Endothelial cell (in vitro differentiated cells): ENCODE data around the gene ADAMTSL4. TPM values are rescaled to one million over a fixed set of nuclear protein-coding genes. Genes with fewer than 3 reads are reported as not detected.

Experiments
- DNase-seq: peaks from one replicate; pipeline ENCODE4 v3.0.0; 2021; ENCODE audit warnings: low spot score
- H3K27ac Mint-ChIP-seq: one replicate; pipeline ENCODE4 v1.8.0; 2021; ENCODE audit warnings: mixed read lengths, inconsistent platforms; ENCODE audit not compliant: unreplicated experiment
- H3K27me3 Mint-ChIP-seq: one replicate; pipeline ENCODE4 v1.8.0; 2021; ENCODE audit warnings: mild to moderate bottlenecking, moderate library complexity, mixed read lengths, inconsistent platforms; ENCODE audit not compliant: unreplicated experiment
- H3K36me3 Mint-ChIP-seq: one replicate; pipeline ENCODE4 v1.8.0; 2021; ENCODE audit warnings: mild to moderate bottlenecking, low read depth, mixed read lengths, inconsistent platforms; ENCODE audit not compliant: unreplicated experiment
- H3K4me1 Mint-ChIP-seq: one replicate; pipeline ENCODE4 v1.8.0; 2021; ENCODE audit warnings: mild to moderate bottlenecking, mixed read lengths, inconsistent platforms; ENCODE audit not compliant: unreplicated experiment
- H3K4me3 Mint-ChIP-seq: one replicate; pipeline ENCODE4 v1.8.0; 2021; ENCODE audit warnings: mild to moderate bottlenecking, mixed read lengths, inconsistent platforms; ENCODE audit not compliant: unreplicated experiment
- H3K9me3 Mint-ChIP-seq: one replicate; pipeline ENCODE4 v1.8.0; 2021; ENCODE audit warnings: mixed read lengths, inconsistent platforms; ENCODE audit not compliant: unreplicated experiment
- total RNA-seq: library from RNA; stranded (reverse); fragmentation: NEBNext Ultra II Directional; extraction: Animal tissue kit (Norgen Biotek cat#: 25700); gene quantifications from one replicate; pipeline ENCODE4 v1.2.1, GENCODE V29; 2021; ENCODE audit not compliant: unreplicated experiment
- TF ChIP-seq, protein P1 (sequence below): fragments of 200-600 bp; sonication (generic); IDR thresholded peaks from one replicate; pipeline ENCODE4 v1.5.0; 2021; ENCODE audit warnings: antibody characterized with exemption; ENCODE audit not compliant: unreplicated experiment

Gene ADAMTSL4
- total RNA-seq, 1 donor from 2014 or later, result 0.36 TPM

- H3K4me1 Mint-ChIP-seq, result peaks cover 3% of the 10 kb centered on the region
- H3K27me3 Mint-ChIP-seq, result peaks cover 21% of the 10 kb centered on the region
- no peak overlapping the region for H3K27ac Mint-ChIP-seq
- no peak overlapping the region for H3K4me3 Mint-ChIP-seq
- TF ChIP-seq, protein P1, sequence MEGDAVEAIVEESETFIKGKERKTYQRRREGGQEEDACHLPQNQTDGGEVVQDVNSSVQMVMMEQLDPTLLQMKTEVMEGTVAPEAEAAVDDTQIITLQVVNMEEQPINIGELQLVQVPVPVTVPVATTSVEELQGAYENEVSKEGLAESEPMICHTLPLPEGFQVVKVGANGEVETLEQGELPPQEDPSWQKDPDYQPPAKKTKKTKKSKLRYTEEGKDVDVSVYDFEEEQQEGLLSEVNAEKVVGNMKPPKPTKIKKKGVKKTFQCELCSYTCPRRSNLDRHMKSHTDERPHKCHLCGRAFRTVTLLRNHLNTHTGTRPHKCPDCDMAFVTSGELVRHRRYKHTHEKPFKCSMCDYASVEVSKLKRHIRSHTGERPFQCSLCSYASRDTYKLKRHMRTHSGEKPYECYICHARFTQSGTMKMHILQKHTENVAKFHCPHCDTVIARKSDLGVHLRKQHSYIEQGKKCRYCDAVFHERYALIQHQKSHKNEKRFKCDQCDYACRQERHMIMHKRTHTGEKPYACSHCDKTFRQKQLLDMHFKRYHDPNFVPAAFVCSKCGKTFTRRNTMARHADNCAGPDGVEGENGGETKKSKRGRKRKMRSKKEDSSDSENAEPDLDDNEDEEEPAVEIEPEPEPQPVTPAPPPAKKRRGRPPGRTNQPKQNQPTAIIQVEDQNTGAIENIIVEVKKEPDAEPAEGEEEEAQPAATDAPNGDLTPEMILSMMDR, result no peak
- H3K9me3 Mint-ChIP-seq, result no peaks in the 10 kb centered on the region
- no peak for DNase-seq
- H3K36me3 Mint-ChIP-seq, result peaks cover 5% of the 10 kb centered on the region
Measured at GRCh38 chr1:150552128-150552910, 3.1 kb downstream of the ADAMTSL4 start.

DNA sequence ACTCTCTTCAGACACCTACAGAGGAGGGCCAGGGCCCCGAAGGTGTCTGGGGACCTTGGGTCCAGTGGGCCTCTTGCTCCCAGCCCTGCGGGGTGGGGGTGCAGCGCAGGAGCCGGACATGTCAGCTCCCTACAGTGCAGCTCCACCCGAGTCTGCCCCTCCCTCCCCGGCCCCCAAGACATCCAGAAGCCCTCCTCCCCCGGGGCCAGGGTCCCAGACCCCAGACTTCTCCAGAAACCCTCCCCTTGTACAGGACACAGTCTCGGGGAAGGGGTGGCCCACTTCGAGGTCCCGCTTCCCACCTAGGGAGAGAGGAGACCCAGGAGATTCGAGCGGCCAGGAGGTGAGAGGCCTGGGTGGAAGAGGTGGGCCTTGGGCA, 3.7 kb downstream of the ADAMTSL4 start:
- H3K36me3 Mint-ChIP-seq, result peaks cover 5% of the 10 kb centered on the region
- H3K4me1 Mint-ChIP-seq, result peaks cover 3% of the 10 kb centered on the region
- TF ChIP-seq, protein P1, result no peak
- H3K27ac Mint-ChIP-seq, result no peak overlapping the region
- peaks cover 24% of the 10 kb centered on the region for H3K27me3 Mint-ChIP-seq
- H3K9me3 Mint-ChIP-seq, result no peaks in the 10 kb centered on the region
- DNase-seq, result no peak
- H3K4me3 Mint-ChIP-seq, result no peak overlapping the region

- Mint-ChIP-seq H3K36me3 (peaks cover 5% of the 10 kb centered on the region), H3K4me3 (no peak overlapping the region), H3K9me3 (no peaks in the 10 kb centered on the region), H3K27ac (no peak overlapping the region), H3K4me1 (peaks cover 1% of the 10 kb centered on the region), H3K27me3 (peaks cover 22% of the 10 kb centered on the region)
- TF ChIP-seq, protein P1, result no peak
- no peak for DNase-seq
Measured at GRCh38 chr1:150553392-150554085, 4.3 kb downstream of the ADAMTSL4 start.

DNA sequence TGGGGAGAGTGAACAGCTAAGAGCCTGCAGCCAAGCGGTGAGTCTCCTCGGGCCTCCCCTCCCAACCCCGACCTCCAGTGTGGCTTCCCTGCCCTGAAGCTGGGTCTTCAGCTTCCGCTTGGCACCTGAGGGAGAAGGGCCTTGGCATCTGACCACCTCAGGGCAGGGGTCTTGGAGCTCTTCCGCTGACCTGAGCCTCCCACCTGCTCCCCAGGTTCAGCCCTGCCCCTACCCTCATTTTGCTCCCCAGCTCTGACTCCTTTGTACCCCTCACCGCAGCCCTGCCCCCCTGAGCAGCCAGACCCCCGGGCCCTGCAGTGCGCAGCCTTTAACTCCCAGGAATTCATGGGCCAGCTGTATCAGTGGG, 4.9 kb downstream of the ADAMTSL4 start:
- H3K9me3 Mint-ChIP-seq, result no peaks in the 10 kb centered on the region
- no peak overlapping the region for H3K27ac Mint-ChIP-seq
- no peaks in the 10 kb centered on the region for H3K4me1 Mint-ChIP-seq
- no peak for DNase-seq
- peaks cover 5% of the 10 kb centered on the region for H3K36me3 Mint-ChIP-seq
- TF ChIP-seq, protein P1, result no peak
- peaks cover 21% of the 10 kb centered on the region for H3K27me3 Mint-ChIP-seq
- no peak overlapping the region for H3K4me3 Mint-ChIP-seq
